GM18511 (cell line): Measurements from ENCODE around the gene SIRT6.
"Not testable (repeated sequence)": the region's sequence is repeated elsewhere in the genome, so short reads cannot be mapped to it uniquely, and the experiment has no call there.

Experiments used
- ATAC-seq: cut with Tn5 transposase; IDR thresholded peaks from one replicate; pipeline ENCODE4 v1.9.1; 2021; ENCODE audit warnings: mild to moderate bottlenecking, moderate library complexity; ENCODE audit not compliant: unreplicated experiment

SIRT6 gene

GRCh38 chr19:4200940-4201542 is 18.7 kb upstream of the SIRT6 start:
- no peak for ATAC-seq

- no peak for ATAC-seq
These were observed 17.4 kb upstream of the SIRT6 start for GRCh38 chr19:4199699-4200293.

- no peak for ATAC-seq
These were observed 16.2 kb upstream of the SIRT6 start for GRCh38 chr19:4198467-4199126.

- ATAC-seq, result no peak
These were observed 15.5 kb upstream of the SIRT6 start for GRCh38 chr19:4197625-4198466.

- ATAC-seq, result no peak
These were observed 14.9 kb upstream of the SIRT6 start for GRCh38 chr19:4197228-4197624.

- ATAC-seq, result no peak
These were observed 14.3 kb upstream of the SIRT6 start for GRCh38 chr19:4196587-4197148.

GRCh38 chr19:4196009-4196408 is 13.6 kb upstream of the SIRT6 start:
- no peak for ATAC-seq

- ATAC-seq, result no peak
These were observed 12.0 kb upstream of the SIRT6 start for GRCh38 chr19:4194353-4194752.

- ATAC-seq, result not testable (repeated sequence)
These were observed 10.2 kb upstream of the SIRT6 start for GRCh38 chr19:4192537-4192936.

GRCh38 chr19:4189641-4190040 is 7.3 kb upstream of the SIRT6 start:
- ATAC-seq, result no peak

GRCh38 chr19:4187313-4188122 is 5.2 kb upstream of the SIRT6 start:
- ATAC-seq, result no peak

- no peak for ATAC-seq
These were observed 4.0 kb upstream of the SIRT6 start for GRCh38 chr19:4186087-4186993.

- no peak for ATAC-seq
These were observed 3.2 kb upstream of the SIRT6 start for GRCh38 chr19:4185413-4186086.

GRCh38 chr19:4184718-4185352 is 2.5 kb upstream of the SIRT6 start:
- no peak for ATAC-seq

- no peak for ATAC-seq
These were observed 1.8 kb upstream of the SIRT6 start for GRCh38 chr19:4183967-4184717.

GRCh38 chr19:4181053-4181508 is 1.3 kb downstream of the SIRT6 start:
- ATAC-seq, result no peak

- ATAC-seq, result no peak
These were observed 3.4 kb downstream of the SIRT6 start for GRCh38 chr19:4178990-4179389.

GRCh38 chr19:4177146-4177545 is 5.2 kb downstream of the SIRT6 start:
- ATAC-seq, result no peak
